DOHH2 (cell line): Measurements from ENCODE around the gene GTF2A1L.

Experiments
- H3F3A ChIP-seq: fragments of 200-600 bp; sonication (generic), shearing (Covaris generic); 2 replicates; pipeline ENCODE4 v1.6.0; 2016; ENCODE audit warnings: antibody characterized with exemption, mild to moderate bottlenecking; ENCODE audit not compliant: control insufficient read depth, insufficient read depth
- H3K27ac ChIP-seq: fragments of 200-600 bp; sonication (generic); 2 replicates; pipeline ENCODE4 v1.5.1; 2014; ENCODE audit warnings: low read depth, mild to moderate bottlenecking, low read length, moderate library complexity
- H3K27me3 ChIP-seq: fragments of 200-600 bp; sonication (generic); 2 replicates; pipeline ENCODE4 v1.6.1; 2014; ENCODE audit warnings: mild to moderate bottlenecking, low read length, mixed read lengths; ENCODE audit not compliant: control insufficient read depth
- H3K36me3 ChIP-seq: fragments of 200-600 bp; sonication (generic); 2 replicates; pipeline ENCODE4 v1.6.1; 2014; ENCODE audit warnings: mild to moderate bottlenecking, low read length, moderate library complexity, mixed read lengths; ENCODE audit not compliant: control insufficient read depth
- H3K4me1 ChIP-seq: fragments of 200-600 bp; sonication (generic); 2 replicates; pipeline ENCODE4 v1.6.1; 2014; ENCODE audit warnings: mild to moderate bottlenecking, low read length, mixed read lengths; ENCODE audit not compliant: control insufficient read depth
- H3K4me2 ChIP-seq: fragments of 200-600 bp; sonication (generic); 2 replicates; pipeline ENCODE4 v1.6.0; 2014; ENCODE audit warnings: mild to moderate bottlenecking, low read length, moderate library complexity
- H3K4me3 ChIP-seq: fragments of 200-600 bp; sonication (generic); 2 replicates; pipeline ENCODE4 v1.5.1; 2014; ENCODE audit warnings: mild to moderate bottlenecking, low read length, mixed read lengths
- H3K79me2 ChIP-seq: fragments of 200-600 bp; sonication (generic); 2 replicates; pipeline ENCODE4 v1.6.1; 2014; ENCODE audit warnings: mild to moderate bottlenecking, low read length, mixed read lengths; ENCODE audit not compliant: control insufficient read depth
- H3K9me2 ChIP-seq: fragments of 200-600 bp; sonication (generic); replicated peaks from 2 replicates; pipeline ENCODE4 v1.6.1; 2014; ENCODE audit warnings: mild to moderate bottlenecking, low read length, mixed read lengths; ENCODE audit not compliant: control insufficient read depth
- H3K9me3 ChIP-seq: fragments of 200-600 bp; sonication (generic); 2 replicates; pipeline ENCODE4 v1.6.1; 2014; ENCODE audit warnings: antibody characterized with exemption, low read length, mixed read lengths; ENCODE audit not compliant: control insufficient read depth, insufficient read depth
- H4K20me1 ChIP-seq: fragments of 200-600 bp; sonication (generic); 2 replicates; pipeline ENCODE4 v1.6.0; 2014; ENCODE audit warnings: low read depth, mild to moderate bottlenecking, antibody characterized with exemption, low read length, moderate library complexity; ENCODE audit not compliant: control insufficient read depth, insufficient read depth
- CTCF ChIP-seq: fragments of 200-600 bp; sonication (generic); IDR thresholded peaks from one replicate; pipeline ENCODE4 v1.5.1; 2014; ENCODE audit warnings: antibody characterized with exemption, mild to moderate bottlenecking, low read depth, low read length; ENCODE audit not compliant: poor library complexity, severe bottlenecking
- EZH2phosphoT487 ChIP-seq: fragments of 200-600 bp; sonication (generic); IDR thresholded peaks from 2 replicates; pipeline ENCODE4 v1.6.1; 2017; ENCODE audit warnings: borderline replicate concordance, mild to moderate bottlenecking, antibody characterized with exemption, low read length, moderate library complexity, mixed read lengths

The GTF2A1L gene

GRCh38 chr2:48715042-48715899 lies 97.6 kb downstream of the GTF2A1L start:
- H3K27me3 ChIP-seq, result no peaks in the 10 kb centered on the region
- H3K27ac ChIP-seq, result no peak overlapping the region
- no peak overlapping the region for H3K4me2 ChIP-seq
- H3K36me3 ChIP-seq, result no peaks in the 10 kb centered on the region
- no peak overlapping the region for H3K4me3 ChIP-seq
- no peak for TF ChIP-seq EZH2phosphoT487
- no peak for TF ChIP-seq CTCF
- H3K9me2 ChIP-seq, result no peaks in the 10 kb centered on the region
- H3K9me3 ChIP-seq, result no peaks in the 10 kb centered on the region
- no peaks in the 10 kb centered on the region for H4K20me1 ChIP-seq
- no peaks in the 10 kb centered on the region for H3F3A ChIP-seq
- no peaks in the 10 kb centered on the region for H3K4me1 ChIP-seq
- no peaks in the 10 kb centered on the region for H3K79me2 ChIP-seq

- Histone ChIP-seq H3K36me3 (no peaks in the 10 kb centered on the region), H3K27ac (no peak overlapping the region), H4K20me1 (no peaks in the 10 kb centered on the region), H3K4me1 (no peaks in the 10 kb centered on the region), H3F3A (no peaks in the 10 kb centered on the region), H3K9me3 (no peaks in the 10 kb centered on the region), H3K9me2 (no peaks in the 10 kb centered on the region), H3K4me2 (no peak overlapping the region), H3K79me2 (no peaks in the 10 kb centered on the region), H3K27me3 (no peaks in the 10 kb centered on the region), H3K4me3 (no peak overlapping the region)
- TF ChIP-seq EZH2phosphoT487 (no peak), CTCF (no peak)
These were observed 98.3 kb downstream of the GTF2A1L start for GRCh38 chr2:48715956-48716355.

GRCh38 chr2:48717846-48718245 lies 100.2 kb downstream of the GTF2A1L start:
- no peak for TF ChIP-seq EZH2phosphoT487
- no peak for TF ChIP-seq CTCF
- Histone ChIP-seq H3F3A (no peaks in the 10 kb centered on the region), H3K9me2 (no peaks in the 10 kb centered on the region), H3K9me3 (no peaks in the 10 kb centered on the region), H3K36me3 (no peaks in the 10 kb centered on the region), H4K20me1 (no peaks in the 10 kb centered on the region), H3K4me2 (no peak overlapping the region), H3K4me3 (no peak overlapping the region), H3K79me2 (no peaks in the 10 kb centered on the region), H3K4me1 (no peaks in the 10 kb centered on the region), H3K27ac (no peak overlapping the region), H3K27me3 (no peaks in the 10 kb centered on the region)
